ENCODE measurements around the gene APOOL.

Gene APOOL

GRCh38 chrX:85084770-85085393, 81.2 kb downstream of the APOOL start:
- peak; percentile 22 for DNase-seq (ENCODE audit: low read depth)

- DNase-seq (ENCODE audit: low read depth) = no peak
Measured at GRCh38 chrX:85089321-85089840, 85.7 kb downstream of the APOOL start.

GRCh38 chrX:85107407-85107806, 103.7 kb downstream of the APOOL start:
- DNase-seq (ENCODE audit: low read depth) = no peak

GRCh38 chrX:85108165-85108564, 104.5 kb downstream of the APOOL start:
- DNase-seq (ENCODE audit: low read depth) = no peak

- DNase-seq (ENCODE audit: low read depth) = no peak
Measured at GRCh38 chrX:85109235-85109634, 105.6 kb downstream of the APOOL start.

- no peak for DNase-seq (ENCODE audit: low read depth)
Measured at GRCh38 chrX:85111347-85111746, 107.7 kb downstream of the APOOL start.

- DNase-seq (ENCODE audit: low read depth) = no peak
Measured at GRCh38 chrX:85112293-85112692, 108.6 kb downstream of the APOOL start.

- DNase-seq (ENCODE audit: low read depth) = no peak
Measured at GRCh38 chrX:85113746-85114145, 110.1 kb downstream of the APOOL start.

- DNase-seq (ENCODE audit: low read depth) = no peak
Measured at GRCh38 chrX:85114171-85114570, 110.5 kb downstream of the APOOL start.

- DNase-seq (ENCODE audit: low read depth) = no peak
Measured at GRCh38 chrX:85114776-85115175, 111.1 kb downstream of the APOOL start.

GRCh38 chrX:85115252-85115651, 111.6 kb downstream of the APOOL start:
- DNase-seq (ENCODE audit: low read depth) = no peak

GRCh38 chrX:85136409-85136808, 132.7 kb downstream of the APOOL start:
- no peak for DNase-seq (ENCODE audit: low read depth)

- no peak for DNase-seq (ENCODE audit: low read depth)
Measured at GRCh38 chrX:85139422-85139821, 135.7 kb downstream of the APOOL start.

GRCh38 chrX:85140964-85141363, 137.3 kb downstream of the APOOL start:
- no peak for DNase-seq (ENCODE audit: low read depth)
